Ishikawa (cell line): Measurements from ENCODE around the gene TIMP3.

Source experiments
- CREB1 ChIP-seq: IDR thresholded peaks from 2 replicates; pipeline ENCODE4 v1.6.1; 2012; ENCODE audit warnings: low read depth
- NFIC ChIP-seq: IDR thresholded peaks from 2 replicates; pipeline ENCODE4 v1.6.1; 2012
- TAF1 ChIP-seq: IDR thresholded peaks from 2 replicates; pipeline ENCODE4 v1.6.1; 2012; ENCODE audit warnings: low read depth, mild to moderate bottlenecking
- TF ChIP-seq, protein P1 (sequence below): IDR thresholded peaks from 2 replicates; pipeline ENCODE4 v1.6.1; 2012; ENCODE audit warnings: low read depth, mild to moderate bottlenecking

DNA sequence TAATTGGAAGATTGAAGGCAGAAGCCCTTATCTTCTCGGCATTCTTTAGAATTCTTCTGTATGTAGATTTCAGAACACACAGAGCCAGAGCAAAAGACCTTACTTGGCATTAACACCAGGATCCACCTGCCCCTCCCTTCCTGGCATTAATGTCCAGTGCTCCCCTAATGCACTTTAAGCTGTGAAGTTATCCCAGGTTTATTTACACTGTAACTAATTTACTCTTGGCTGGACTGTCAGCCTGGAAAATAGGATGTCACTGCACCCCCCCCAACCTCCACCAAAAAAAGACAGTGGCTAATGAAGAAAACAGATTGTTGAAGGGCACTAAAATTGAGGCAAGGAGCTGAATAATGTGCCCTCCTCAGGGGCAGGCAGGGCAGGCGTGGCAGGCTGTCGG, 30.1 kb downstream of the TIMP3 start:
- TF ChIP-seq TAF1 (no peak), NFIC (no peak), CREB1 (no peak)
- TF ChIP-seq, protein P1, sequence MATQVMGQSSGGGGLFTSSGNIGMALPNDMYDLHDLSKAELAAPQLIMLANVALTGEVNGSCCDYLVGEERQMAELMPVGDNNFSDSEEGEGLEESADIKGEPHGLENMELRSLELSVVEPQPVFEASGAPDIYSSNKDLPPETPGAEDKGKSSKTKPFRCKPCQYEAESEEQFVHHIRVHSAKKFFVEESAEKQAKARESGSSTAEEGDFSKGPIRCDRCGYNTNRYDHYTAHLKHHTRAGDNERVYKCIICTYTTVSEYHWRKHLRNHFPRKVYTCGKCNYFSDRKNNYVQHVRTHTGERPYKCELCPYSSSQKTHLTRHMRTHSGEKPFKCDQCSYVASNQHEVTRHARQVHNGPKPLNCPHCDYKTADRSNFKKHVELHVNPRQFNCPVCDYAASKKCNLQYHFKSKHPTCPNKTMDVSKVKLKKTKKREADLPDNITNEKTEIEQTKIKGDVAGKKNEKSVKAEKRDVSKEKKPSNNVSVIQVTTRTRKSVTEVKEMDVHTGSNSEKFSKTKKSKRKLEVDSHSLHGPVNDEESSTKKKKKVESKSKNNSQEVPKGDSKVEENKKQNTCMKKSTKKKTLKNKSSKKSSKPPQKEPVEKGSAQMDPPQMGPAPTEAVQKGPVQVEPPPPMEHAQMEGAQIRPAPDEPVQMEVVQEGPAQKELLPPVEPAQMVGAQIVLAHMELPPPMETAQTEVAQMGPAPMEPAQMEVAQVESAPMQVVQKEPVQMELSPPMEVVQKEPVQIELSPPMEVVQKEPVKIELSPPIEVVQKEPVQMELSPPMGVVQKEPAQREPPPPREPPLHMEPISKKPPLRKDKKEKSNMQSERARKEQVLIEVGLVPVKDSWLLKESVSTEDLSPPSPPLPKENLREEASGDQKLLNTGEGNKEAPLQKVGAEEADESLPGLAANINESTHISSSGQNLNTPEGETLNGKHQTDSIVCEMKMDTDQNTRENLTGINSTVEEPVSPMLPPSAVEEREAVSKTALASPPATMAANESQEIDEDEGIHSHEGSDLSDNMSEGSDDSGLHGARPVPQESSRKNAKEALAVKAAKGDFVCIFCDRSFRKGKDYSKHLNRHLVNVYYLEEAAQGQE: no peak
